PC-3 (cell line): ENCODE measurements around the gene STAT4. TPM values are rescaled to one million over a fixed set of nuclear protein-coding genes. Genes with fewer than 3 reads are reported as not detected.

Source experiments
- ATAC-seq: fragments of 200-7000 bp; cut with Tn5 transposase; 2 replicates; pipeline ENCODE4 v1.9.1; 2020; ENCODE audit warnings: mild to moderate bottlenecking, moderate library complexity
- BruUV-seq: library from RNA; stranded (reverse); fragments of 400-500 nt; replicated peaks from 2 replicates; lab custom pipeline; 2021; lab: Mats Ljungman, UMichigan
- CTCF ChIA-PET: fragments of 300-600 bp; sonication (Branson Sonifier 250); formaldehyde crosslinking; loops from one replicate; lab custom pipeline; 2022; ENCODE audit warnings: antibody characterized with exemption; lab: Charles Lee
- POLR2A ChIA-PET: fragments of 300-600 bp; sonication (Branson Sonifier 250); formaldehyde crosslinking; loops from one replicate; lab custom pipeline; 2022; ENCODE audit warnings: antibody characterized with exemption; ENCODE audit not compliant: unreplicated experiment; lab: Charles Lee
- DNase-seq: peaks from one replicate; pipeline ENCODE4 v3.0.0-alpha.2; 2015
- H2AFZ ChIP-seq: fragments of 300-600 bp; sonication (generic); 2 replicates; pipeline ENCODE4 v1.6.0; 2016; ENCODE audit warnings: antibody characterized with exemption, low read length
- H3F3A ChIP-seq: fragments of 300-600 bp; sonication (generic); one replicate; pipeline ENCODE4 v1.6.0; 2017; ENCODE audit warnings: antibody characterized with exemption, low read length, control low read depth, mild to moderate bottlenecking; ENCODE audit not compliant: unreplicated experiment
- H3K27ac ChIP-seq: fragments of 300-600 bp; sonication (generic); 2 replicates; pipeline ENCODE4 v1.5.1; 2016; ENCODE audit warnings: mild to moderate bottlenecking, low read length
- H3K27me3 ChIP-seq: fragments of 300-600 bp; sonication (generic); 2 replicates; pipeline ENCODE4 v1.6.1; 2016; ENCODE audit warnings: low read length, mixed read lengths
- H3K36me3 ChIP-seq: fragments of 300-600 bp; sonication (generic); 2 replicates; pipeline ENCODE4 v1.6.1; 2016; ENCODE audit warnings: low read depth, mixed run types, low read length, mixed read lengths
- H3K4me1 ChIP-seq: fragments of 300-600 bp; sonication (generic); 2 replicates; pipeline ENCODE4 v1.5.1; 2016; ENCODE audit warnings: low read length; ENCODE audit not compliant: insufficient read depth
- H3K4me2 ChIP-seq: fragments of 300-600 bp; sonication (generic); 2 replicates; pipeline ENCODE4 v1.6.0; 2016; ENCODE audit warnings: low read length
- H3K4me3 ChIP-seq: fragments of 300-600 bp; sonication (generic); 2 replicates; pipeline ENCODE4 v1.5.1; 2016; ENCODE audit warnings: mild to moderate bottlenecking, low read length, mixed read lengths
- H3K79me2 ChIP-seq: fragments of 300-600 bp; sonication (generic); 2 replicates; pipeline ENCODE4 v1.6.1; 2017; ENCODE audit warnings: low read length, mixed read lengths
- H3K9ac ChIP-seq: fragments of 300-600 bp; sonication (generic); 2 replicates; pipeline ENCODE4 v1.6.0; 2016; ENCODE audit warnings: mild to moderate bottlenecking, low read length
- H3K9me2 ChIP-seq: fragments of 300-600 bp; sonication (generic); replicated peaks from 2 replicates; pipeline ENCODE4 v1.6.1; 2016; ENCODE audit warnings: mixed run types, low read length, mixed read lengths
- H3K9me3 ChIP-seq: fragments of 300-600 bp; sonication (generic); 2 replicates; pipeline ENCODE4 v1.6.1; 2016; ENCODE audit warnings: low read length, mixed read lengths
- H4K20me1 ChIP-seq: fragments of 300-600 bp; sonication (generic); 2 replicates; pipeline ENCODE4 v1.6.1; 2016; ENCODE audit warnings: low read length, mixed read lengths
- CTCF ChIP-seq: fragments of 300-600 bp; sonication (generic); conservative IDR thresholded peaks from 2 replicates; pipeline ENCODE4 v1.5.1; 2017; ENCODE audit warnings: antibody characterized with exemption, low read depth, mild to moderate bottlenecking, low read length
- EZH2 ChIP-seq: fragments of 300-600 bp; sonication (generic); IDR thresholded peaks from one replicate; pipeline ENCODE4 v1.6.1; 2017; ENCODE audit warnings: antibody characterized with exemption, mild to moderate bottlenecking, low read length; ENCODE audit not compliant: unreplicated experiment
- EZH2phosphoT487 ChIP-seq: fragments of 300-600 bp; sonication (generic); IDR thresholded peaks from 2 replicates; pipeline ENCODE4 v1.6.1; 2018; ENCODE audit warnings: mild to moderate bottlenecking, antibody characterized with exemption, low read length, borderline replicate concordance
- intact Hi-C: fragments of 100-400 bp; cut with micrococcal nuclease; formaldehyde crosslinking; loops from 2 replicates; pipeline ENCODE4 v1.9.0; 2023
- total RNA-seq: library from RNA; depleted of rRNA; stranded (reverse); fragments of >200 nt; gene quantifications from 2 replicates; pipeline ENCODE4 v1.2.3, GENCODE V29; 2014

STAT4 gene
- total RNA-seq, 1 experiment from 2014 or later: 1.6 TPM

- Histone ChIP-seq H3K27me3 (no peaks in the 10 kb centered on the region), H3K9me2 (no peaks in the 10 kb centered on the region), H3K36me3 (no peaks in the 10 kb centered on the region), H3K9me3 (no peaks in the 10 kb centered on the region), H3K4me3 (no peak overlapping the region), H3K4me1 (peaks cover 67% of the 10 kb centered on the region), H4K20me1 (no peaks in the 10 kb centered on the region), H3K9ac (no peak overlapping the region), H3F3A (peaks cover 24% of the 10 kb centered on the region), H2AFZ (no peak overlapping the region), H3K4me2 (peak overlapping the region; percentile 67), H3K79me2 (no peaks in the 10 kb centered on the region), H3K27ac (peak overlapping the region; percentile 90)
- no peak for TF ChIP-seq EZH2
- no peak for TF ChIP-seq CTCF
- TF ChIP-seq EZH2phosphoT487: no peak
- BruUV-seq: no TSS peak
- DNase-seq (peak; percentile 20), ATAC-seq (no peak)
- CTCF ChIA-PET: interaction anchor here (1.3 kb wide), 1 partner anchor 51 kb away, joined by 5 read pairs; no protein-coding TSS in a partner anchor
- intact Hi-C loops: loop anchor here (1.0 to 5.0 kb wide), 3 partner anchors 52 to 215 kb away; no protein-coding TSS in a partner anchor
- POLR2A ChIA-PET: no interaction called here
Observed at GRCh38 chr2:191166756-191167445, 16.1 kb upstream of the STAT4 start.

- peak; percentile 89 for DNase-seq
Observed at GRCh38 chr2:191166111-191166755, 15.4 kb upstream of the STAT4 start.

More at GRCh38 chr2:191166111-191166755, 15.4 kb upstream of the STAT4 start:
- no peak overlapping the region for H3K4me3 ChIP-seq
- POLR2A ChIA-PET: no interaction called here
- H3F3A ChIP-seq: peaks cover 19% of the 10 kb centered on the region
- BruUV-seq: no TSS peak
- no peak overlapping the region for H2AFZ ChIP-seq
- peak; percentile 79 for ATAC-seq
- H3K4me2 ChIP-seq: peak overlapping the region; percentile 67
- H4K20me1 ChIP-seq: no peaks in the 10 kb centered on the region
- intact Hi-C loops: loop anchor here (1.0 to 5.0 kb wide), 3 partner anchors 53 to 216 kb away; no protein-coding TSS in a partner anchor
- CTCF ChIA-PET: interaction anchor here (0.5 to 1.3 kb wide), 5 partner anchors 49 to 356 kb away, joined by 3 to 5 read pairs (median 5); no protein-coding TSS in a partner anchor
- H3K4me1 ChIP-seq: peaks cover 61% of the 10 kb centered on the region
- H3K9ac ChIP-seq: no peak overlapping the region
- H3K9me3 ChIP-seq: no peaks in the 10 kb centered on the region
- H3K27ac ChIP-seq: peak overlapping the region; percentile 90
- H3K27me3 ChIP-seq: no peaks in the 10 kb centered on the region
- TF ChIP-seq CTCF (no peak), EZH2 (no peak)
- H3K9me2 ChIP-seq: no peaks in the 10 kb centered on the region
- H3K79me2 ChIP-seq: no peaks in the 10 kb centered on the region
- no peaks in the 10 kb centered on the region for H3K36me3 ChIP-seq
